Right atrium auricular region (tissue), 2 donors: ENCODE results near the gene ELOB. TPM values are rescaled to one million over a fixed set of nuclear protein-coding genes. Genes with fewer than 3 reads are reported as not detected.
A peak's percentile ranks its signal among the peaks of the same experiment; 100 is the strongest.

ENCODE experiments used
- DNase-seq: peaks from one replicate; pipeline ENCODE4 v3.0.0-alpha.2; 2019; ENCODE audit warnings: low spot score
- H3K27ac ChIP-seq, 2 donors: fragments of 200-600 bp; sonication (generic); 1 replicate in 1 of 2; 2 replicates in 1 of 2; pipeline ENCODE4 v1.5.1; 2016 to 2019
- H3K27me3 ChIP-seq, 2 donors: fragments of 200-600 bp; sonication (generic); one replicate each; pipeline versions ENCODE4 v1.5.1 to v1.6.0; 2017 to 2019
- H3K36me3 ChIP-seq: fragments of 200-600 bp; sonication (generic); one replicate; pipeline ENCODE4 v1.5.1; 2016
- H3K4me1 ChIP-seq, 2 donors: fragments of 200-600 bp; sonication (generic); one replicate each; pipeline versions ENCODE4 v1.5.1 to v1.6.0; 2017 to 2019
- H3K4me3 ChIP-seq, 2 donors: fragments of 200-600 bp; sonication (generic); 1 replicate in 1 of 2; 2 replicates in 1 of 2; pipeline ENCODE4 v1.5.1; 2017 to 2019; ENCODE audit warnings: mild to moderate bottlenecking in 1 of 2, moderate library complexity in 1 of 2
- H3K9me3 ChIP-seq, 2 donors: fragments of 200-600 bp; sonication (generic); one replicate each; pipeline ENCODE4 v1.5.1; 2019
- total RNA-seq, 2 donors: library from RNA; depleted of rRNA; stranded (reverse); fragments of >200 nt; gene quantifications; one replicate each; pipeline ENCODE4 v1.1.0, GENCODE V29; 2016
- TF ChIP-seq, protein P1 (sequence below), 2 donors: fragments of 200-600 bp; sonication (generic); IDR thresholded peaks; one replicate each; pipeline ENCODE4 v1.5.1; 2019; ENCODE audit warnings: antibody characterized with exemption in 2 of 2

ELOB gene
- total RNA-seq, 2 donors from 2014 or later = 408 to 856 TPM

GRCh38 chr16:2783581-2784357, 6.7 kb upstream of the ELOB start:
- H3K4me3 ChIP-seq = no peak overlapping the region
- TF ChIP-seq, protein P1, sequence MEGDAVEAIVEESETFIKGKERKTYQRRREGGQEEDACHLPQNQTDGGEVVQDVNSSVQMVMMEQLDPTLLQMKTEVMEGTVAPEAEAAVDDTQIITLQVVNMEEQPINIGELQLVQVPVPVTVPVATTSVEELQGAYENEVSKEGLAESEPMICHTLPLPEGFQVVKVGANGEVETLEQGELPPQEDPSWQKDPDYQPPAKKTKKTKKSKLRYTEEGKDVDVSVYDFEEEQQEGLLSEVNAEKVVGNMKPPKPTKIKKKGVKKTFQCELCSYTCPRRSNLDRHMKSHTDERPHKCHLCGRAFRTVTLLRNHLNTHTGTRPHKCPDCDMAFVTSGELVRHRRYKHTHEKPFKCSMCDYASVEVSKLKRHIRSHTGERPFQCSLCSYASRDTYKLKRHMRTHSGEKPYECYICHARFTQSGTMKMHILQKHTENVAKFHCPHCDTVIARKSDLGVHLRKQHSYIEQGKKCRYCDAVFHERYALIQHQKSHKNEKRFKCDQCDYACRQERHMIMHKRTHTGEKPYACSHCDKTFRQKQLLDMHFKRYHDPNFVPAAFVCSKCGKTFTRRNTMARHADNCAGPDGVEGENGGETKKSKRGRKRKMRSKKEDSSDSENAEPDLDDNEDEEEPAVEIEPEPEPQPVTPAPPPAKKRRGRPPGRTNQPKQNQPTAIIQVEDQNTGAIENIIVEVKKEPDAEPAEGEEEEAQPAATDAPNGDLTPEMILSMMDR (IDR thresholded peaks at IDR 0.05) = no peak
- peaks cover 4 to 18% of the 10 kb centered on the region in 2 donors for H3K27me3 ChIP-seq
- DNase-seq = no peak
- no peaks in the 10 kb centered on the region for H3K9me3 ChIP-seq
- no peaks in the 10 kb centered on the region for H3K36me3 ChIP-seq
- no peak overlapping the region for H3K27ac ChIP-seq
- H3K4me1 ChIP-seq = peaks cover 0 to 18% of the 10 kb centered on the region in 2 donors

GRCh38 chr16:2782583-2783351, 5.7 kb upstream of the ELOB start:
- DNase-seq = no peak
- H3K4me1 ChIP-seq = peaks cover 0 to 26% of the 10 kb centered on the region in 2 donors
- no peak overlapping the region for H3K4me3 ChIP-seq
- H3K27ac ChIP-seq = no peak overlapping the region
- TF ChIP-seq, protein P1 (IDR thresholded peaks at IDR 0.05) = no peak
- H3K9me3 ChIP-seq = no peaks in the 10 kb centered on the region
- peaks cover 4 to 18% of the 10 kb centered on the region in 2 donors for H3K27me3 ChIP-seq
- no peaks in the 10 kb centered on the region for H3K36me3 ChIP-seq

DNA sequence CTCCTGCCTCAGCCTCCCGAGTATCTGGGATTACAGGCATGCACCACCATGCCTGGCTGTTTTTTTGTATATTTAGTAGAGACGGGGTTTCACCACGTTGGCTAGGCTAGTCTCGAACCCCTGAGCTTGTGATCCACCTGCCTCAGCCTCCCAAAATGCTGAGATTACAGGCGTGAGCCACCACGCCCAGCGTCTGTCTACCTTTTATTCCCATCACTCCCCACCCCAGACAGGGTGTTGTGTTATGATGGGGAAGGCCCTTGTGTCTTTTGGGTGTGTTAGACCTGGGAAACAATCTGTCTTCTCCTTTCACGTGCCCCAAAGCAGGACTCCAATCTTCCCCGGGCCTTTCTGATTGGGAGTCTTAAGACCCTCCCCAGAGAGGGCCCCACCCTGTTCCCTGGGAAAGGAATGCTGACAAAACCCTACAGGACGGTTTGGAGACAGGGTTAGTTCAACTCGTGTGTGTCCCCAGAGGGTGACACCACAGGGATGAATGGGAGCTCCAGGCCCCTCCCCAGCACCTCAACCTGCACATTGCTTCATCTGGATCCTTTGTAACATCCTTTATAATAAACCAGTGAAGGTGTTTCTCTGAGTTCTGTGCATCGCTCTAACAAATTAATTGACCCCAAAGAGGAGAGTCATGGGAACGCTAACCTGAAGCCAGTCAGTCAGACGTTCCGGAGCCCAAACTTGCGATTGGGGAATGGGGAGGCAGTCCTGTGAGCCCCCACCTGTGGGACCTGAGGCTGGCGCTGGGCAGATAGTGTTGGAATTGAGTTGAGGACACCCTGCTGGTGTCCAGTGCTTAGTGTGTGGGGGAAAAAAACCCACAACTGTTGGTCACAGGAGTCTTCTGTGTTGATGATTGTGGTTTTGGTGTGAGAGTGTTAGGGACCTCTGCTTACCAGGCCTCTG, 3.2 kb upstream of the ELOB start:
- TF ChIP-seq, protein P1 (IDR thresholded peaks at IDR 0.05) = no peak
- DNase-seq = no peak

GRCh38 chr16:2779151-2779920, 2.3 kb upstream of the ELOB start:
- Histone ChIP-seq H3K27me3 (no peaks in the 10 kb centered on the region), H3K4me1 (peaks cover 0 to 35% of the 10 kb centered on the region in 2 donors), H3K9me3 (no peaks in the 10 kb centered on the region), H3K36me3 (no peaks in the 10 kb centered on the region), H3K27ac (no peak overlapping the region), H3K4me3 (no peak overlapping the region)
- no peak for DNase-seq
- TF ChIP-seq, protein P1 (IDR thresholded peaks at IDR 0.05) = no peak

More for the DNA sequence above, 3.2 kb upstream of the ELOB start:
- H3K4me1 ChIP-seq = peaks cover 0 to 32% of the 10 kb centered on the region in 2 donors
- H3K9me3 ChIP-seq = no peaks in the 10 kb centered on the region
- no peak overlapping the region for H3K27ac ChIP-seq
- H3K4me3 ChIP-seq = no peak overlapping the region
- H3K27me3 ChIP-seq = peaks cover 0 to 5% of the 10 kb centered on the region in 2 donors
- no peaks in the 10 kb centered on the region for H3K36me3 ChIP-seq

DNA sequence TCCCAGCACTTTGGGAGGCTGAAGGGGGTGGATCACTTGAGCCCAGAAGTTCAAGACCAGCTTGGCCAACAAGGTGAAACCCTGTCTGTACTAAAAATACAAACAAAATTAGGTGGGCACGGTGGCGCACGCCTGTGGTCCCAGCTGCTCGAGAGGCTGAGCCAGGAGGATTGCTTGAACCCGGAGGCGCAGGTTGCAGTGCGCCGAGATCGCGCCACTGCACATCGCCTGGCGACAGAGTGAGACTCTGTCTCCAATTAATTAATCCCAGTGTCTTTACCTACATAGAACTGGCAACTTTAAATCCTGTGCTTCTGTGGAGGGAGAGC, 1.5 kb upstream of the ELOB start:
- TF ChIP-seq, protein P1 (IDR thresholded peaks at IDR 0.05) = no peak
- no peaks in the 10 kb centered on the region for H3K27me3 ChIP-seq
- H3K9me3 ChIP-seq = no peaks in the 10 kb centered on the region
- no peak for DNase-seq
- H3K4me1 ChIP-seq = peaks cover 0 to 37% of the 10 kb centered on the region in 2 donors
- peak overlapping the region in 1 of 2 donors; percentile 98 for H3K4me3 ChIP-seq
- H3K27ac ChIP-seq = peak overlapping the region; percentile 98 to 100
- H3K36me3 ChIP-seq = no peaks in the 10 kb centered on the region
